ENCODE results near the gene PPP1R15B. TPM values are rescaled to one million over a fixed set of nuclear protein-coding genes. Genes with fewer than 3 reads are reported as not detected.

PPP1R15B gene
- total RNA-seq, 4 donors from 2014 or later, result 29.5 to 42.3 (median 34.0) TPM

DNA sequence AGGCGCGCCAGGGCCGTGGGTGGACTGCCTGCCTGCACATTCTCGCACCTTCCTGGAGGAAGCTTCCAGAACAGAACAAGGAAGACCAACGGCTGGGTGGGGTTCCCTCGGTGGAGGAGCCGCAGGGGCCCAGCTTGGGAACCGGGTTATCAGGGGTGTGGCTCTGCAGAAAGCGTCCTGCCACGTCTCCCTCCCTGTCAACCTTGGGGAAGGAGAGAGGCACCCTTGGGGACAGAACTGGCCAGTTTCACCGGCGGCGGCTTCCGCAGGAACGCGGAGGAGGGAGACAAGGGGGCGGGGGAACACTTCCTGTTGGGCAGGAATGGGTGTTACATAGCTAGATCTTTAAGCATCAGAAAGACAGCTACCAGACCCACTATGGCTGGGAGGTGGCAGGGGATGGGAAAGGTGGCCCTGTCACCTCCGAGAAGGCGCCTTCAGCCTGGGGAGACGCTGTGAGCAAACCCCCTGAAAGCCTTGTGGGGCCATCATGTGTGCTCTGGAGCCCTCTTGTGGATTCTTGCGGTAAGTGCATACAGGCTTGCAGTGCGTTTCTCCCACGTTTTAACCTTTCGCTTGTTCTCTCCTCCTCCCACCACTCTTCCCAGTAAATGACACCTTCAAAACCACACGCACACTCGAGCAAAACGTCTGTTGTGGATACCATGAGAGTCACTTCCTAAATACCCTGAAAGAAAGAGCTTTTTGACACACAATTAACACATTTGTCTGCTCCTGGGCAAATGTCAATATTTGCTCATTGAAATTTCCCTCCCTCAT, 48.1 kb downstream of the PPP1R15B start:
- intact Hi-C loops (cut with DNase I), result loop anchor here (5.0 kb wide), 2 partner anchors 106 to 201 kb away; no protein-coding TSS in a partner anchor
- 1% methylated on average over 10 to 12 of the region's 27 CpGs for WGBS, 2 donors
- peak overlapping the region; percentile 33 to 68 (median 46) for H3K4me3 ChIP-seq
- no peaks in the 10 kb centered on the region for H3K9me3 ChIP-seq
- H3K27ac ChIP-seq, result peak overlapping the region; percentile 29 to 74 (median 47)
- H3K36me3 ChIP-seq, result no peaks in the 10 kb centered on the region
- TF ChIP-seq, protein P1, sequence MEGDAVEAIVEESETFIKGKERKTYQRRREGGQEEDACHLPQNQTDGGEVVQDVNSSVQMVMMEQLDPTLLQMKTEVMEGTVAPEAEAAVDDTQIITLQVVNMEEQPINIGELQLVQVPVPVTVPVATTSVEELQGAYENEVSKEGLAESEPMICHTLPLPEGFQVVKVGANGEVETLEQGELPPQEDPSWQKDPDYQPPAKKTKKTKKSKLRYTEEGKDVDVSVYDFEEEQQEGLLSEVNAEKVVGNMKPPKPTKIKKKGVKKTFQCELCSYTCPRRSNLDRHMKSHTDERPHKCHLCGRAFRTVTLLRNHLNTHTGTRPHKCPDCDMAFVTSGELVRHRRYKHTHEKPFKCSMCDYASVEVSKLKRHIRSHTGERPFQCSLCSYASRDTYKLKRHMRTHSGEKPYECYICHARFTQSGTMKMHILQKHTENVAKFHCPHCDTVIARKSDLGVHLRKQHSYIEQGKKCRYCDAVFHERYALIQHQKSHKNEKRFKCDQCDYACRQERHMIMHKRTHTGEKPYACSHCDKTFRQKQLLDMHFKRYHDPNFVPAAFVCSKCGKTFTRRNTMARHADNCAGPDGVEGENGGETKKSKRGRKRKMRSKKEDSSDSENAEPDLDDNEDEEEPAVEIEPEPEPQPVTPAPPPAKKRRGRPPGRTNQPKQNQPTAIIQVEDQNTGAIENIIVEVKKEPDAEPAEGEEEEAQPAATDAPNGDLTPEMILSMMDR (IDR thresholded peaks at IDR 0.05), result peak; percentile 96 to 98 (median 97)
- TF ChIP-seq POLR2A (IDR thresholded peaks at IDR 0.05), result no peak
- H3K4me1 ChIP-seq, result peaks cover 13 to 44% (median 21%) of the 10 kb centered on the region in 3 donors
- peaks cover 0 to 18% (median 0%) of the 10 kb centered on the region in 4 donors for H3K27me3 ChIP-seq
- no peak for DNase-seq

GRCh38 chr1:204362984-204363334, 48.7 kb downstream of the PPP1R15B start:
- TF ChIP-seq POLR2A (IDR thresholded peaks at IDR 0.05), result no peak
- TF ChIP-seq, protein P1 (IDR thresholded peaks at IDR 0.05), result no peak
- peaks cover 13 to 48% (median 21%) of the 10 kb centered on the region in 3 donors for H3K4me1 ChIP-seq
- WGBS, 2 donors, result 69 to 100% methylated on average over 1 to 3 of the region's 11 CpGs
- H3K9me3 ChIP-seq, result no peaks in the 10 kb centered on the region
- intact Hi-C loops (cut with DNase I), result loop anchor here (5.0 kb wide), 2 partner anchors 106 to 201 kb away; no protein-coding TSS in a partner anchor
- H3K27ac ChIP-seq, result peak overlapping the region in 2 of 4 donors; percentile 59 to 74
- peak overlapping the region; percentile 33 to 68 (median 46) for H3K4me3 ChIP-seq
- no peaks in the 10 kb centered on the region for H3K36me3 ChIP-seq
- no peak for DNase-seq
- peaks cover 0 to 21% (median 0%) of the 10 kb centered on the region in 4 donors for H3K27me3 ChIP-seq

DNA sequence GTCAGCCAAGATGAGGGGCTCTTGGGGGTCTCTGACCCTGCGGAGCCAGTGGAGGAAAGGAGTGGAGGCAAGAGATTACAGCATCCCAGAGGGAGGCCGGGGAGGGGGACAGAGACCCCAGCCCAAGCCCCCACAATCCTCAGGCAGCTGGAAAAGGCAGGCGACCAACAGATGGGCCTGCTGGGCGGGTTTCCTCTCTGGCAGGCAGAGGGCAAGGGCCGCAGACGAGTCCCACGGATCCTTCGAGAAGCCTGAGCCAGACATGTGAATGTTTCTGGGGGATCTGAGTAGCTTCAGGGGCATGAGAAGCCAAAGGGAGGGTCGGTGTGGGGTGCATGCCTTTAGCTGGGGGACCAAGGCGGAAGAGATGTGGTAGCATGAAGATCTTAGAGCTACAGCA, 49.8 kb downstream of the PPP1R15B start:
- Histone ChIP-seq H3K4me1 (peaks cover 13 to 42% (median 21%) of the 10 kb centered on the region in 3 donors), H3K27ac (no peak overlapping the region), H3K9me3 (no peaks in the 10 kb centered on the region), H3K27me3 (peaks cover 0 to 21% (median 0%) of the 10 kb centered on the region in 4 donors), H3K36me3 (no peaks in the 10 kb centered on the region), H3K4me3 (no peak overlapping the region)
- DNase-seq, result no peak
- intact Hi-C loops (cut with DNase I), result loop anchor here (5.0 kb wide), 2 partner anchors 104 to 199 kb away; no protein-coding TSS in a partner anchor
- WGBS, 2 donors, result 72 to 89% methylated on average over 5 to 8 of the region's 10 CpGs
- no peak for TF ChIP-seq POLR2A (IDR thresholded peaks at IDR 0.05)
- TF ChIP-seq, protein P1 (IDR thresholded peaks at IDR 0.05), result no peak

DNA sequence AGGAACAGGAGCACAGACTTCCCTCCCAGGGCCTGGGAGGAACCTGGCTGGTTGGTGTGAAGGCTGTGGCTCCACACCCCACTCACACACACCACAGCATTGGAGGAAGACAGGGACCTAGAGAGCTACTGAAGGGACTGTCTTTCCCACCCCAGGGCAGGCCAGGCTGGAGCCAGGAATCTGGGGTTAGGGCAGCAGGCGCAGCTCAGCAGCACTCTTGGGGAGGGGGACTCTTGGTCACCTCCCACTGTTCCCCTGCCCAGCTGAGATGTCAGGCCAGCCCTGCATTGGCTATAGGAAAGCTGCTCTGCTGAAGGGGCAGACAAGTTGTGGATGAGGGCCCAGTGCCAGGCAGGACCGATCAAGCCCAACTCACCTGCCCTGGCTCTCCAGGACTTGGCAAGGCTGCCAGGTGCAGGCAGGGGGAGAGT, 50.3 kb downstream of the PPP1R15B start:
- no peak for TF ChIP-seq POLR2A (IDR thresholded peaks at IDR 0.05)
- TF ChIP-seq, protein P1 (IDR thresholded peaks at IDR 0.05), result no peak
- WGBS, 2 donors, result 40 to 75% methylated on average over 1 to 2 of the region's 2 CpGs
- no peak for DNase-seq
- Histone ChIP-seq H3K9me3 (no peaks in the 10 kb centered on the region), H3K36me3 (no peaks in the 10 kb centered on the region), H3K27me3 (peaks cover 0 to 21% (median 0%) of the 10 kb centered on the region in 4 donors), H3K4me3 (no peak overlapping the region), H3K27ac (no peak overlapping the region), H3K4me1 (peaks cover 13 to 40% (median 21%) of the 10 kb centered on the region in 3 donors)
- intact Hi-C loops (cut with DNase I), result loop anchor here (5.0 kb wide), 2 partner anchors 104 to 199 kb away; no protein-coding TSS in a partner anchor

- TF ChIP-seq, protein P1 (IDR thresholded peaks at IDR 0.05), result no peak
- no peak for TF ChIP-seq POLR2A (IDR thresholded peaks at IDR 0.05)
- Histone ChIP-seq H3K27ac (peak overlapping the region in 1 of 4 donors; percentile 11), H3K36me3 (no peaks in the 10 kb centered on the region), H3K9me3 (no peaks in the 10 kb centered on the region), H3K4me1 (peaks cover 13 to 40% (median 21%) of the 10 kb centered on the region in 3 donors), H3K27me3 (peaks cover 0 to 21% (median 0%) of the 10 kb centered on the region in 4 donors), H3K4me3 (no peak overlapping the region)
- 47 to 51% methylated on average over 2 of the region's 4 CpGs for WGBS, 2 donors
- DNase-seq, result no peak
- intact Hi-C loops (cut with DNase I), result loop anchor here (5.0 kb wide), 2 partner anchors 103 to 198 kb away; no protein-coding TSS in a partner anchor
Observed at GRCh38 chr1:204360314-204360713, 51.3 kb downstream of the PPP1R15B start.

Data from esophagus squamous epithelium (tissue), 5 donors.